ENCODE results near the gene APOC3. TPM values are rescaled to one million over a fixed set of nuclear protein-coding genes. Genes with fewer than 3 reads are reported as not detected.

APOC3 gene
- total RNA-seq, 1 experiment from 2014 or later = not detected

DNA sequence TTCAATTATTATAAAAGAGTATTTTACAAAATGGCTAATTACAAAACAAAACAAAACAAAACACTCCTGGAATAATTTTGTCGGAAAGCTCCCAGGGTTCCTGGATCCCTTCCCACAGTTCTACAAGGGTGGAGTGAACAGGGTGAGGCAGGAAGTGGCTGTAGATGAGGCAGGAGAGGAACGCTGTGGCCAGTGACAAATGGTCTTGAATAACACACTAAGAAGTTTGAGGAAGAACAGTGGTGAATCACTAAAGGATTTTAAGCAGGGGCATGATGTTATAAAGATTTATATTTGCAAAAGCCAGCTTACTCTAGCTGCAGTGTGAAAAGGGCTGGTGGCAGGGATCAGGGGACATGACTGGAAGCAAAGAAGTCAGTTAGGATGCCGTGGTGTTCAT, 41.5 kb downstream of the APOC3 start:
- H3K79me2 ChIP-seq (ENCODE audit: insufficient read depth, low read length) = no peaks in the 10 kb centered on the region
- H4K8ac ChIP-seq (replicated peaks; ENCODE audit: insufficient read length, low read depth, low read length) = no peak overlapping the region
- H2BK120ac ChIP-seq (ENCODE audit: low read depth, low read length, poor library complexity, severe bottlenecking) = no peak overlapping the region
- no peak overlapping the region for H3K14ac ChIP-seq (ENCODE audit: insufficient read depth, low read length)
- H3K27me3 Mint-ChIP-seq (ENCODE audit: low read depth) = no peaks in the 10 kb centered on the region
- peaks cover 16 to 74% (median 71%) of the 10 kb centered on the region in 3 experiments for H3K36me3 Mint-ChIP-seq (ENCODE audit: insufficient read depth in 1 of 3, low read depth in 3 of 3)
- H3K23ac ChIP-seq (ENCODE audit: insufficient read length, low read depth, low read length) = no peak overlapping the region
- H4K91ac ChIP-seq (ENCODE audit: insufficient read length, low read depth, low read length) = no peak overlapping the region
- H3K9me3 ChIP-seq (ENCODE audit: control insufficient read depth, low read depth, low read length) = no peaks in the 10 kb centered on the region
- no peak overlapping the region for H2BK5ac ChIP-seq (ENCODE audit: insufficient read length, low read length)
- no peak overlapping the region for H2BK20ac ChIP-seq (ENCODE audit: low read depth, low read length, poor library complexity, severe bottlenecking)
- H2AK5ac ChIP-seq (ENCODE audit: insufficient read length, low read length) = no peak overlapping the region
- H3K23me2 ChIP-seq (ENCODE audit: insufficient read length, low read depth, low read length, poor library complexity, severe bottlenecking) = no peaks in the 10 kb centered on the region
- no peaks in the 10 kb centered on the region for H3K27me3 ChIP-seq (ENCODE audit: insufficient read depth, low read length)
- H3K27ac ChIP-seq (ENCODE audit: insufficient read length, low read depth, low read length) = no peak overlapping the region
- no peak overlapping the region for H2AFZ ChIP-seq (ENCODE audit: low read length)
- WGBS (ENCODE audit: extremely low coverage, insufficient read length, low lambda C conversion rate) = no CpG with 5 or more reads among the region's 3 CpGs
- H3K27ac Mint-ChIP-seq = no peak overlapping the region; a peak in 1 of 7 replicates
- H3K79me1 ChIP-seq (ENCODE audit: insufficient read depth, low read depth, low read length, poor library complexity, severe bottlenecking) = no peaks in the 10 kb centered on the region
- no peak overlapping the region for H3K4me2 ChIP-seq (ENCODE audit: insufficient read depth, insufficient read length, low read length)
- H3K18ac ChIP-seq (ENCODE audit: insufficient read length, low read depth, low read length) = no peak overlapping the region
- no peak overlapping the region for H3K9ac ChIP-seq (ENCODE audit: extremely low read depth, insufficient read length, low read length)
- H3K4me1 Mint-ChIP-seq = no peaks in the 10 kb centered on the region
- H4K5ac ChIP-seq (ENCODE audit: insufficient read length, low read depth, low read length) = no peak overlapping the region
- no peaks in the 10 kb centered on the region for H3K9me3 Mint-ChIP-seq
- no peak overlapping the region for H2BK15ac ChIP-seq (ENCODE audit: low read depth, low read length)
- no peak overlapping the region for H3T11ph ChIP-seq (ENCODE audit: low read length)
- DNase-seq = no peak
- H3K4ac ChIP-seq (ENCODE audit: low read depth, low read length) = no peak overlapping the region
- H4K20me1 ChIP-seq (ENCODE audit: control insufficient read depth, insufficient read depth, insufficient read length) = peaks cover 2% of the 10 kb centered on the region
- TF ChIP-seq, protein P1, sequence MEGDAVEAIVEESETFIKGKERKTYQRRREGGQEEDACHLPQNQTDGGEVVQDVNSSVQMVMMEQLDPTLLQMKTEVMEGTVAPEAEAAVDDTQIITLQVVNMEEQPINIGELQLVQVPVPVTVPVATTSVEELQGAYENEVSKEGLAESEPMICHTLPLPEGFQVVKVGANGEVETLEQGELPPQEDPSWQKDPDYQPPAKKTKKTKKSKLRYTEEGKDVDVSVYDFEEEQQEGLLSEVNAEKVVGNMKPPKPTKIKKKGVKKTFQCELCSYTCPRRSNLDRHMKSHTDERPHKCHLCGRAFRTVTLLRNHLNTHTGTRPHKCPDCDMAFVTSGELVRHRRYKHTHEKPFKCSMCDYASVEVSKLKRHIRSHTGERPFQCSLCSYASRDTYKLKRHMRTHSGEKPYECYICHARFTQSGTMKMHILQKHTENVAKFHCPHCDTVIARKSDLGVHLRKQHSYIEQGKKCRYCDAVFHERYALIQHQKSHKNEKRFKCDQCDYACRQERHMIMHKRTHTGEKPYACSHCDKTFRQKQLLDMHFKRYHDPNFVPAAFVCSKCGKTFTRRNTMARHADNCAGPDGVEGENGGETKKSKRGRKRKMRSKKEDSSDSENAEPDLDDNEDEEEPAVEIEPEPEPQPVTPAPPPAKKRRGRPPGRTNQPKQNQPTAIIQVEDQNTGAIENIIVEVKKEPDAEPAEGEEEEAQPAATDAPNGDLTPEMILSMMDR (conservative IDR thresholded peaks at IDR 0.05) = no peak
- no peak overlapping the region for H2BK12ac ChIP-seq (ENCODE audit: insufficient read length, low read depth, low read length)
- H3K4me1 ChIP-seq (ENCODE audit: insufficient read depth, low read length) = no peaks in the 10 kb centered on the region
- H3K56ac ChIP-seq (ENCODE audit: insufficient read length, low read depth, low read length) = no peak overlapping the region
- H3K4me3 Mint-ChIP-seq = no peak overlapping the region
